Mucosa of gallbladder (tissue), 1 donor: ENCODE results near the gene OR2A5. TPM values are rescaled to one million over a fixed set of nuclear protein-coding genes. Genes with fewer than 3 reads are reported as not detected.
"Not testable (repeated sequence)": the region's sequence is repeated elsewhere in the genome, so short reads cannot be mapped to it uniquely, and the experiment has no call there.

Source experiments
- DNase-seq: peaks from one replicate; pipeline ENCODE4 v3.0.0-alpha.2; 2020; ENCODE audit warnings: low spot score
- total RNA-seq: library from RNA; stranded (reverse); gene quantifications from one replicate; pipeline ENCODE4 v1.2.1, GENCODE V29; 2021
- donor health status: DM: no; HTN: no; CAD: no.

The OR2A5 gene
- total RNA-seq, 1 donor from 2014 or later = not detected

DNA sequence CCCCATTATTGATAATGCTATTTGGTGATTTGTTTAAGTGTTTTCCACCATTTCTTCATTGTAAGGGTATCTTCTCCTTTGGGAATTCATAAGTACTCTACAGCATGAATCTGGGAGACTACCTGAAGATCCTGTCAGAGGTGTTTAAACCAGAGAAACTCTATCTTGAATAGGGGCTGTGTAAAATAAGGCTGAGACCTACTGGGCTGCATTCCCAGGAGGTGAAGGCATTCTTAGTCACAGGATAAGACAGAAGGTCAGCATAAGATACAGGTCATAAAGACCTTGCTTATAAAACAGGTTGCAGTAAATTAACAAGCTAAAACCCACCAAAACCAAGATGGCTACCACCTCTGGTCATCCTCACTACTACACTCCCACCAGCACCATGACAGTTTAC is 13.4 kb upstream of the OR2A5 start:
- DNase-seq = no peak

DNA sequence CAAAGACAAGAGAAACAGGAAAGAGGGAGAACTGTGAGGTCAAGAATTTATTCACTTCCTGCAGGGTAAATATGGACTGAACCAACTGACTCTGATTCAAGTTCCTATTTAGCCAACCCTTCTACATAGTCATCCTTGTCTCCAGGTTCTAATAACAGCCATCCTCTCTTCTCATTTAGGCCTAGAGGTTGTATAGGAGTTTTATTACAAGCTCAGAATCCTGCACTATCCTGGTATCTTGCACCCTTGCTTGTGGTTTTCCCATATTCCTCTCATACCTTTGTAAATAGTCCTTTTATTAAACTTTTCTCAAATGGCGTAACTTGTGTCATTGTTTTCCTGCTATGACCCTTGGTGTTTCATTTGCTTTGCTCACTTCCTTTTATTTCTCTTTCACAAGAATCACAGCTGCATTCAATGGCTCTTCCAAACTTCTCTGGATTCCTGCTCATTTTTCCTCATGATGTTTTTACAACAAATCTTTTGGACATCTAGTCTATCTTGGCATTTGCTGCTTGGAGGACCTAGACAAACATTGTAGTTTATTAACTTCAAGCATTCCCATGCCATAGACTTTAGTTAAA is 12.4 kb upstream of the OR2A5 start:
- no peak for DNase-seq

GRCh38 chr7:144037414-144038035 is 11.2 kb upstream of the OR2A5 start:
- no peak for DNase-seq

- DNase-seq = no peak
Observed at GRCh38 chr7:144038887-144039286, 9.9 kb upstream of the OR2A5 start.

DNA sequence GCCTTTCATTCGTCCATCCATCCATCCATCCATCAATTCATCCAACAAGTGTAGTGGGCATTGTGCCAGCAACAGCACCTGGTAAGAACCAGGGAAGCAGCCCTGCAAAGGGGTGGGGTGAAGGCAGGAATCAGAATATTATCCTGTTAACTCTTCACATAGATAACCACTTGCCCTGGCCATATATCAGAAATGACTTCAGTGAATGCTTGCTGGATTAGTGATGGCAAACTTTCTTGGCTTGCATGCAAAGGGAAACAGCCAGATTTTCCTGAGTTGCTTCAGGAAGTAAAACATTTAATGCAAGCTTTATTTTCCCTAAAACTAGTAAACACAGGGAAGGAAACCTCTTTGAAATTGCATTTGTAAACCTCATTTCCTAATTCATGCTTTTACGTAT is 743 bp downstream of the OR2A5 start:
- no peak for DNase-seq

DNA sequence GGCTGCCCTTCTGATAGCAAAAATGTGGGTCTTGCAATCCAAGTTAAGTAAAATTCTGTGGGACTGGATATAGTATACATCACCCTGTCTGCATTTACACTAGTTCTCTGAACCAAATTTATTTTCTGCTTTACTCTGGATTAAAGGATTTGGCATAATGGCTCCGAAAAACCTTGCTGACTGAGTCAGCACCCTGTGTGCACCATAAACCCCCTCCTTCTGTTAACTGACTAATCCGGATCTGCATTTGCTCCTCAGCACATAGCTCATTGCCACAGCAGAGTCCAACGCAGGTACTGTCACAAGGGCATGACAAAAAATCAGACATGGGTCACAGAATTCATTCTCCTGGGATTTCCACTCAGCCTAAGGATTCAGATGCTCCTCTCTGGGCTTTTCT is 1.3 kb downstream of the OR2A5 start:
- no peak for DNase-seq

DNA sequence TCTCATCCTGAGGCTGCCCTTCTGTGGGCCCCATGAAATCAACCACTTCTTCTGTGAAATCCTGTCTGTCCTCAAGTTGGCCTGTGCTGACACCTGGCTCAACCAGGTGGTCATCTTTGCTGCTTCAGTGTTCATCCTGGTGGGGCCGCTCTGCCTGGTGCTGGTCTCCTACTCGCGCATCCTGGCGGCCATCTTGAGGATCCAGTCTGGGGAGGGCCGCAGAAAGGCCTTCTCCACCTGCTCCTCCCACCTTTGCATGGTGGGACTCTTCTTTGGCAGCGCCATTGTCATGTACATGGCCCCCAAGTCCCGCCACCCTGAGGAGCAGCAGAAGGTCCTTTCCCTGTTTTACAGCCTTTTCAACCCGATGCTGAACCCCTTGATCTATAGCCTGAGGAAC is 2.1 kb downstream of the OR2A5 start:
- DNase-seq = not testable (repeated sequence)

GRCh38 chr7:144057954-144058353 is 9.2 kb downstream of the OR2A5 start:
- DNase-seq = no peak

DNA sequence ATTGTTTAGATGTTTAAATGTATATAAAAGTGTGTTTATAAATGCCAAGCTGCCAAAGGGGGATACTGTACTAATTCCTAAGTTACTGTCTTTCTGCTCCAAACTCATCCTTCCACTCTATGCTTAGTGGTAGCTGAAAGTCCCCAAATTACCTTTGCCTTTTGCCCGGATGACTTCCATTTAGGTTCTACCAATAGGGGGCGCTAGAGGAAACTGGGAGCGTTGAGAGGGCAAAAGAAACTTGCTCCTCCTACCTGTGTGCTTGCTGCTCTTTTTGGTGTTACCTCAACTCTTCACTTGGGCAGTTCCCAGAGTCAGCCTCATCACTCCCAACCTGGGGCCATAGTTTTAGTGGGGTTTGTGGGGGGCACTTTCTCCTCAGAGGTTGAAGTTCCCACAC is 15.0 kb downstream of the OR2A5 start:
- no peak for DNase-seq

- DNase-seq = no peak
Observed at GRCh38 chr7:144069511-144069910, 20.8 kb downstream of the OR2A5 start, which contains the start of gene OR2A25. TSS of gene OR2A25 (plus strand) at chr7:144069811. CDS start at chr7:144074220, 4,409 bp downstream.

- no peak for DNase-seq
Observed at GRCh38 chr7:144069953-144070352, 21.2 kb downstream of the OR2A5 start.

DNA sequence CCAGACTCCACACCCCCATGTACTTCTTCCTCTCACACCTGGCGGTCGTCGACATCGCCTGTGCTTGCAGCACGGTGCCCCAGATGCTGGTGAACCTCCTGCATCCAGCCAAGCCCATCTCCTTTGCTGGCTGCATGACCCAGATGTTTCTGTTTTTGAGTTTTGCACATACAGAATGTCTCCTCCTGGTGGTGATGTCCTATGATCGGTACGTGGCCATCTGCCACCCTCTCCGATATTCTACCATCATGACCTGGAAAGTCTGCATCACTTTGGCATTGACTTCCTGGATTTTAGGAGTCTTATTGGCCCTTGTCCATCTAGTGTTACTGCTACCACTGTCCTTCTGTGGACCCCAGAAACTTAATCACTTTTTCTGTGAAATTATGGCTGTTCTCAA is 25.6 kb downstream of the OR2A5 start:
- DNase-seq = no peak

DNA sequence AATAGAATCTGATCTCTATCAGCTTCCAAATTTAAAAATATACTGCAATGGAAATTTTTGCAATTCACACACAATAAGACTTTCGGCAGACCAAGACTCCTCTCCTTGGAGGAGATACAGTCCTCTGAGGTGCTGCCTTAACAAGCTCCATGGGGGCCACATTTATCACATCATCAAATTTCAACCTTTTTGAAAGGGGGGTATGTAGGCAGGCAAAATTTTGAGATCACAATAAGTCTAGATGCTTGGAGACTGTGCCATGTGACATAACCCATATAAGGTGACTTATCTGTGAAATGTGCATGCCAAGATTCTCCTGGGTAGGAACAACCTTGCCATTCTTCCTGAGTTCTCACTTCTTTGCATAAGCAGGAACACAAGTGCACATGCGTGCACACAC is 37.2 kb downstream of the OR2A5 start, which contains the start of gene OR2A12:
Gene OR2A12, plus strand, starts transcription at position 301 of the 400 bp plus-strand sequence. CDS start 8,830 bp downstream, outside the sequence.
- DNase-seq = no peak

- DNase-seq = no peak
Observed at GRCh38 chr7:144086730-144087129, 38.0 kb downstream of the OR2A5 start.

- no peak for DNase-seq
Observed at GRCh38 chr7:144087230-144087629, 38.5 kb downstream of the OR2A5 start.

DNA sequence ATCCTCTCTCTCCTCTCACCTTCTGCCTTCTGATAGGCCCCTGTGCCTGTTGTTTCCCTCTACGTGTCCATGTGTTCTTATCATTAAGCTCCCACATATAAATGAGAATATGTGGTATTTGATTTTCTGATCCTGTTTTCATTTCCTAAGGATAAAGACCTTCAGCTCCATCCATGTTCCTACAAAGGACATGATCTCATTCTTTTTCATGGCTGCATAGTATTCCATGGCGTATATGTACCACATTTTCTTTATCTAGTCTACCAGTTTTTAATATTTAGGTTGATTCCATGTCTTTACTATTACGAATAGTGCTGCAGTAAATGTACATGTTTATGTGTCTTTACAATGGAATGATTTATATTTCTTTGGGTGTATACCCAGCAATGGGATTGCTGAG is 41.9 kb downstream of the OR2A5 start:
- DNase-seq = no peak

- DNase-seq = no peak
Observed at GRCh38 chr7:144098776-144099175, 50.0 kb downstream of the OR2A5 start.

GRCh38 chr7:144100607-144101006 is 51.9 kb downstream of the OR2A5 start:
- no peak for DNase-seq

DNA sequence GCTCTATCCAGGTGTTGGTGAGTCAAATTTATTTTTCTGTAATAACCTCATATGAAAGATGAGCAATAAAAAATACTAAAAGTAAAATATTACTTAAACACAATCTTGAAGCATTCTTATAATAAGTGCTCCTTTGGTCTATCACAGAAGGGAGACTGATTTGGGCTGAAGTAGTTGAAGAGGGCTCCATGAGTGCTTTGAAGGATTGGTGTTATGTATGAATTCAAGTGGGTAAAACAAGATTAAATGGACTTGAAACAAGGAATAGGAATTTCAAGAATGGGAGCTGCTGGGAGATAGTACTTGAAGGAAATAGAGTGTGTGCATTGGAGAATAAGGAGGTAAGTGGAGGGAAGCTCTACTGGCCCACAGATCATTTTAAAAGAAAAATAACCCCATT is 53.3 kb downstream of the OR2A5 start:
- DNase-seq = no peak

DNA sequence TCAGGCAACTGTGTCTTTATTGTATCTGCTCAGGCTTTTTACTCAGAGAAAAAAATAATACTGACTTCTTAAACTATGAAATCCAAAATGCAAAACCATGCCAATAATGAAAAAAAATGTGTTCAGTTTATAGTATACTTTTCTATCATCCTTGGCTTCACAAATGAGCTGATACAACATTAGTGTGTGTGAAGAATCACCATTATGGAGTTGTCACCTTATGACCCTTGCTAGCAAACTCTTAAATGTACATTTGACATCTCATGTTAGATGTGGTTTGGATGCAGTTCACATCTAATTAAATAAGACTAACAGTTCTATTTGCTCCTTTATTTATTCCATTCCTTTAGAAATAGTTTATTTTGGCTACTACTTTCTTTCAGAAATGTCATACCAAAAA is 56.5 kb downstream of the OR2A5 start:
- DNase-seq = no peak
